ENCODE data around the gene SMAD4.

DNA sequence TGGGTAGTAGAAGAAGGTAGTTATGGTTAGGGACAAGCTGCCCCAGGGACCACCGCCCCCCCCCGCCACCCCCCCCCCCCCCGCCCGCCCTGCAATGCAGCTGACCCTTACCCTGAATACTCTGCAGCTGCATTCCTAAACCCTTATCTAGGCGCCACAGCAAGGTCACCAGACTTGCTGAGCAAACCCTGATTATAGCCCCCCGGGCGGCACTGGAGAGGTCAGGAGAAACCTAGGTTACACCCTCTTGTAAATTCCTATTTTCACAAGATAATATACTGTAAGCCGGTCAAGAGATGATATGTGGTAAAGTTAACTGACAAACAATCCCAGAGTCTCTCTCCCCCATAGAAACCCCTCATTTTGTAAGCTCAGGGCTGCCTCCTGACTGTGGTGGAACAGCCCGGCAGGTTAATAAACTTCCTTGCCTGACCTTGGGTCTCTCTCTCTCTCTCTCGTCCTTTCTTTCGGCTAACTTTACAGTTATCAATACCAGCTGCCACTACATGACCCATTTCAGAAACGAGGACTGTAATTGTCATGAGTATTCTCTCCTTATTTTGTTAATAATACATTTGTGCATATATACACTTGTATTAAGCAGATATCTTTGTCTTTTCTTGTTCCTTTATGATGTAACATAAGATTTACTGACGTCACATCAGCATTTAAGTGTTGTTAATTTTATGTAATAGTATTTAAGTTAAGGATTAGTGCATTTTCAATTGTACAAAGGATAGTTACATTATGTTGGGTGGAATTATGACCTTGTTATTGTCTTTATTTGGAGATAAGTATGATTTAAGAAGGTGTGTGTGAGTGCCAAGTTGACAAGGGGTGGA is 22.8 kb upstream of the SMAD4 start:
- TF ChIP-seq CTCF (IDR thresholded peaks at IDR 0.05; ENCODE audit: control extremely low read depth in 1 of 3, insufficient read depth in 1 of 3, low read depth in 1 of 3, low read length in 3 of 3) = no peak
- TF ChIP-seq JUN (IDR thresholded peaks at IDR 0.05; ENCODE audit: low read depth, low read length) = no peak
- TF ChIP-seq POLR2AphosphoS5 (IDR thresholded peaks at IDR 0.05; ENCODE audit: low read depth, low read length) = no peak
- TF ChIP-seq JUND (IDR thresholded peaks at IDR 0.05; ENCODE audit: low read length) = no peak
- no peak for TF ChIP-seq POLR2A (IDR thresholded peaks at IDR 0.05; ENCODE audit: control extremely low read depth in 1 of 2, low read depth in 2 of 2, low read length in 2 of 2)
- TF ChIP-seq SUZ12 (IDR thresholded peaks at IDR 0.05; ENCODE audit: low read length) = no peak
- TF ChIP-seq CREB1 (IDR thresholded peaks at IDR 0.05) = no peak
- no peak for TF ChIP-seq EP300 (IDR thresholded peaks at IDR 0.05; ENCODE audit: borderline replicate concordance in 1 of 2, low read depth in 2 of 2, low read length in 2 of 2)
- no peak for TF ChIP-seq TAF1 (IDR thresholded peaks at IDR 0.05; ENCODE audit: low read depth, low read length)
- TF ChIP-seq FOSL1 (IDR thresholded peaks at IDR 0.05; ENCODE audit: insufficient read depth, low read depth, low read length) = no peak
- no peak for TF ChIP-seq NANOG (IDR thresholded peaks at IDR 0.05; ENCODE audit: insufficient read depth, low read depth, low read length, poor library complexity, severe bottlenecking)

Data from H1 (cell line).